Retinal pigment epithelial cell (primary cell): ENCODE results near the gene DLEU7.

Experiments used
- DNase-seq: peaks from one replicate; pipeline ENCODE4 v3.0.0-alpha.2; 2010; ENCODE audit warnings: low read depth
- H3K4me3 ChIP-seq: 2 replicates; pipeline ENCODE4 v1.5.1; 2011; ENCODE audit warnings: mild to moderate bottlenecking, low read length, control low read depth, moderate library complexity
- TF ChIP-seq, protein P1 (sequence below): conservative IDR thresholded peaks from 2 replicates; pipeline ENCODE4 v1.5.1; 2011; ENCODE audit warnings: low read depth, low read length, control low read depth, inconsistent platforms

Gene DLEU7

DNA sequence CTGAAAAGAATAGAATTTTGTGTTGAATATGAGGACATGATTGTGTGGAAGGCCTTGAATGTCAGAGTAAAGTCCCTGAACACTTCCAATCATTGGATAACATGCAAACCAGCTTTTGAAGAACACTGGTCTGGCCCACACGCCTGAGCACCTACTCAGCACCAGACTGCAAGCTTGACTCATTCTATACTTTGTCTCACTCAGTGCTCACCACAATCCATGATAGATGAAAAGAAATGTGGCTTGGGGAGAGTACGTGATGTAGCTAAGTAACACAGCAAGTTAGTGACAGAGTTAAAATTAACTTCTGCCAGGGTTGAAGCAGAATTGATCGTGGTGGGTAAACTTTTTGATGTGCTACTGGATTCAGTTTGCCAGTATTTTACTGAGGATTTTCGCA is 12.0 kb downstream of the DLEU7 start:
- no peak overlapping the region for H3K4me3 ChIP-seq
- TF ChIP-seq, protein P1, sequence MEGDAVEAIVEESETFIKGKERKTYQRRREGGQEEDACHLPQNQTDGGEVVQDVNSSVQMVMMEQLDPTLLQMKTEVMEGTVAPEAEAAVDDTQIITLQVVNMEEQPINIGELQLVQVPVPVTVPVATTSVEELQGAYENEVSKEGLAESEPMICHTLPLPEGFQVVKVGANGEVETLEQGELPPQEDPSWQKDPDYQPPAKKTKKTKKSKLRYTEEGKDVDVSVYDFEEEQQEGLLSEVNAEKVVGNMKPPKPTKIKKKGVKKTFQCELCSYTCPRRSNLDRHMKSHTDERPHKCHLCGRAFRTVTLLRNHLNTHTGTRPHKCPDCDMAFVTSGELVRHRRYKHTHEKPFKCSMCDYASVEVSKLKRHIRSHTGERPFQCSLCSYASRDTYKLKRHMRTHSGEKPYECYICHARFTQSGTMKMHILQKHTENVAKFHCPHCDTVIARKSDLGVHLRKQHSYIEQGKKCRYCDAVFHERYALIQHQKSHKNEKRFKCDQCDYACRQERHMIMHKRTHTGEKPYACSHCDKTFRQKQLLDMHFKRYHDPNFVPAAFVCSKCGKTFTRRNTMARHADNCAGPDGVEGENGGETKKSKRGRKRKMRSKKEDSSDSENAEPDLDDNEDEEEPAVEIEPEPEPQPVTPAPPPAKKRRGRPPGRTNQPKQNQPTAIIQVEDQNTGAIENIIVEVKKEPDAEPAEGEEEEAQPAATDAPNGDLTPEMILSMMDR: no peak
- DNase-seq: no peak

DNA sequence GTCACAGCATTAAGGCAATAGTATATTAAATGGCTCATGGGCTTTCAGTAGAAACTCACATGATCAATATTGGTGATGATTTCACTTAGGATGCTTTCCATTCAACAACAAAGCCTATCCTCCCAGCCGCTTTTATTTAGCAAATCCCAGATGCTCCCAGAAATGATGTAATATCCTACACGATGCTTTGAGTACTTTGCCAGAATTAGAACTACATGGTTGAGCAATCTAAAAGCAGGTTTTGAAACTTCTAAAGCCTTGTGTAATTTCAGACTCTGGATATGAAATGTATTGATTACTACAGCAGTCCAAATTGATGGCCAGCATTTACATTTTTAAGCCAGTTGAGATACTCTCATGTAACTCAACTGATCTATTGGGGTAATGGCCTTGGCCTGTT is 13.6 kb downstream of the DLEU7 start:
- DNase-seq: no peak
- TF ChIP-seq, protein P1: no peak
- no peak overlapping the region for H3K4me3 ChIP-seq

DNA sequence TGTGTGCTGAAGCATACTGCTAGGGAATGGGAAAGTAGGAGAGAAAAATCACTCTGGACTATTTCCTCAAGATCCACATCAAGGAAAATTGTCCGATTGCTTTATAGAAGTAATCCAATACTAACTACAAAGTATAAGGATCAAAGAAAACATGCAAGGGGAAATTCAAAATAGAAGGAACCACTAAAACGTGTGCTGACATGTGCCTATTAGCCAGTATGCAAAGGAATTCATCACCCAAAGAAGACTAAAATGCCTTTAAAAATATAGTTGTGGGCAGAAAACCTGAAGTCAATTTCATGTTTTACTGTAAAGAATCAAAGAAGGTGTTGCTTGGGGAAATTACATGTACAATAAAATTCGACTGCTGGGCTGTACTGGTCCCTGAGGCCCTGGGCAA is 14.3 kb downstream of the DLEU7 start:
- DNase-seq: no peak
- TF ChIP-seq, protein P1: no peak
- no peak overlapping the region for H3K4me3 ChIP-seq

DNA sequence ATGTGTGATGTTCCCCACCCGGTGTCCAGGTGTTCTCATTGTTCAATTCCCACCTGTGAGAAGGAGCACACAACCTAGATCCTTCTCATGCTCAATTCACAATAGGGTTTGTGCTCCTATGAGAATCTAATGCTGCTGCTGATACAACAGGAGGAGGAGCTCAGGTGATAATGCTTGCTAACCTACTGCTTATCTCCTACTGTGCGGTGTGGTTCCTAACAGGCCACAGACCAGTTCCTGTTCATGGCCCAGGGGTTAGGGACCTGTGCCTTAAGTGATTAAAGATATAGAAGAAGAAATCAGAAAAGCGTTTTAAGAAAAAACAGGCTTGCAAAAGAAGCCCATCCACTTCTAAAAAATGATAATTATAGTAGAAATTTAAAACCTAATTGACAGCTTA is 17.5 kb downstream of the DLEU7 start:
- TF ChIP-seq, protein P1: no peak
- no peak for DNase-seq
- no peak overlapping the region for H3K4me3 ChIP-seq

DNA sequence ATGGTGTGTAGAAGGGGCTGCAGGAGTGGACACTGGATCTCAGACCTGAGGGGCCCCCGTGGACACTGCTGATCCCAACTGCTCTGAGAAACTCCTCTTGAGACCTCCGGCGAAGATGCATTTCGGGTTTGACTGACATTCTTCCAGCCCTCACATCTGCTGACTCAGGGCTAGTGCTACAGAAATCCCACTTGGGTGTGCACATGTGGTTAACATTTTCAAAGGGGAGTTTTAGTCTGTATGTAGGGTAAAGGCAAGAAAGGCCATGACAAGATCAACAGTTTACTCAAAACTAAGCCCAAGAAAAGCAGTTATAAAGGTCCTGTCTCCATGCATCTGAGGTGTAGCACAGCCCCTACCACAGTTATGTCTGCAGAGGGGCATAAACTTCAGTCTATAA is 31.2 kb downstream of the DLEU7 start:
- no peak overlapping the region for H3K4me3 ChIP-seq
- DNase-seq: no peak
- TF ChIP-seq, protein P1: no peak

DNA sequence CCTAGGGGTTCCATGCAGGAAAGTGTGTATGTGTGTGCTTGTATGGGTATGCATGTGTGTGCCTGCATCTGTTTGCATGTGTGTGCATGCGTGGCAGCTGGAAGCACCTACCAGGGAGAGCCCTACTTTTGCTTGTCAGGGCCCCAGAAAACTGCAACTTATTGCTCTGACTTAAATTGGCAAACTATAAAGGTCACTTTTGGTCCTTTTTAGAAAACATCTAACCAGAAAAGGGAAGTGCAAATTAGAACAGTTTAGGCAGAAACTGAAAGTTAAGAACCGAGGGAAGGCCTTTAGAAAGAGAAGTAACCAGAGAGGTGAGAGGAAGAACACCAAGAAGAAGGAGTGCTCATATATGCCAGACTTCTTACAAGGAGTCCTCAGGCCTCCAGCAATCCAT is 32.5 kb downstream of the DLEU7 start:
- TF ChIP-seq, protein P1: no peak
- H3K4me3 ChIP-seq: no peak overlapping the region
- no peak for DNase-seq

DNA sequence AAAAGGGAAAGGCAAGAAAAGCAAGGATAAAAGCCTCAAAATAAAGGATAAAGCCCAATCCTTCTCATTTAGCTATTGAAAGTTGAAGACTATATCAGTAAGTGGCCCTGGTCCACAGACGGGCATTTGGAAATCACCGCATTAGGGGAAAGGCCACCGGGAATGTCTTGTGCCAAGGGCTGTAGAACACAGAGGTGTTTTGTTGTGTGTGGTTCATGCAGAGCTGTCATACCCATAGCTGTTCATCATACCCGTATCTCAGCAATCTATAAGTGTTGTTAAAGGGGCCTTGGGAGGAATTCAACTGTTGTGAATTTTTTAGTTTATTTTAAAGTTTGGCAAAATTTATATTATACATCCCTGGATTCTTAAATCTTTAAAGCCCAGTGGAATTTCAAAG is 33.0 kb downstream of the DLEU7 start:
- TF ChIP-seq, protein P1: no peak
- DNase-seq: no peak
- H3K4me3 ChIP-seq: no peak overlapping the region
